Skin epidermis (tissue), 12 donors: ENCODE results near the gene TFCP2.

Experiments used
- H3K27ac ChIP-seq, 21 experiments: fragments of 200-600 bp; sonication (generic) in 11 of 21; one replicate each; pipeline ENCODE4 v1.5.0; 2020; ENCODE audit warnings: mild to moderate bottlenecking in 3 of 21, inconsistent platforms in 2 of 21, moderate library complexity in 2 of 21
- H3K4me3 ChIP-seq, 7 experiments: fragments of 200-600 bp; sonication (generic) in 2 of 7; one replicate each; pipeline ENCODE4 v1.5.0; 2020; ENCODE audit warnings: inconsistent platforms in 2 of 7, mild to moderate bottlenecking in 2 of 7, moderate library complexity in 1 of 7

Gene TFCP2

GRCh38 chr12:51198568-51199365 is 25.8 kb upstream of the TFCP2 start:
- Histone ChIP-seq H3K27ac (no peak overlapping the region), H3K4me3 (no peak overlapping the region)

- Histone ChIP-seq H3K27ac (no peak overlapping the region), H3K4me3 (no peak overlapping the region)
Observed at GRCh38 chr12:51197736-51198567, 25.0 kb upstream of the TFCP2 start.

GRCh38 chr12:51196547-51196946 is 23.6 kb upstream of the TFCP2 start:
- Histone ChIP-seq H3K4me3 (no peak overlapping the region), H3K27ac (no peak overlapping the region)

GRCh38 chr12:51195841-51196240 is 22.9 kb upstream of the TFCP2 start:
- Histone ChIP-seq H3K4me3 (no peak overlapping the region), H3K27ac (no peak overlapping the region)

GRCh38 chr12:51192284-51192671 is 19.3 kb upstream of the TFCP2 start:
- H3K27ac ChIP-seq, result no peak overlapping the region
- H3K4me3 ChIP-seq, result no peak overlapping the region

GRCh38 chr12:51191516-51192283 is 18.8 kb upstream of the TFCP2 start:
- Histone ChIP-seq H3K27ac (no peak overlapping the region), H3K4me3 (no peak overlapping the region)

- no peak overlapping the region for H3K27ac ChIP-seq
- no peak overlapping the region for H3K4me3 ChIP-seq
Observed at GRCh38 chr12:51190820-51191219, 17.9 kb upstream of the TFCP2 start.

GRCh38 chr12:51189790-51190355 is 16.9 kb upstream of the TFCP2 start:
- H3K27ac ChIP-seq, result no peak overlapping the region
- no peak overlapping the region for H3K4me3 ChIP-seq

GRCh38 chr12:51188359-51189051 is 15.6 kb upstream of the TFCP2 start:
- peak overlapping the region in 2 of 21 experiments; percentile 16 to 17 for H3K27ac ChIP-seq

GRCh38 chr12:51187370-51187987 is 14.5 kb upstream of the TFCP2 start:
- H3K27ac ChIP-seq, result no peak overlapping the region
- no peak overlapping the region for H3K4me3 ChIP-seq

More at GRCh38 chr12:51188359-51189051, 15.6 kb upstream of the TFCP2 start:
- no peak overlapping the region for H3K4me3 ChIP-seq

- Histone ChIP-seq H3K4me3 (no peak overlapping the region), H3K27ac (peak overlapping the region in 5 of 21 experiments; percentile 10 to 47 (median 14))
Observed at GRCh38 chr12:51186465-51187085, 13.6 kb upstream of the TFCP2 start.

GRCh38 chr12:51185171-51185717 is 12.3 kb upstream of the TFCP2 start:
- Histone ChIP-seq H3K27ac (no peak overlapping the region), H3K4me3 (no peak overlapping the region)

- Histone ChIP-seq H3K27ac (no peak overlapping the region), H3K4me3 (no peak overlapping the region)
Observed at GRCh38 chr12:51183816-51184215, 10.9 kb upstream of the TFCP2 start.

GRCh38 chr12:51183349-51183748 is 10.4 kb upstream of the TFCP2 start:
- no peak overlapping the region for H3K27ac ChIP-seq
- no peak overlapping the region for H3K4me3 ChIP-seq

- H3K27ac ChIP-seq, result no peak overlapping the region
- H3K4me3 ChIP-seq, result no peak overlapping the region
Observed at GRCh38 chr12:51181558-51181957, 8.6 kb upstream of the TFCP2 start.

GRCh38 chr12:51177897-51178296 is 5.0 kb upstream of the TFCP2 start:
- H3K4me3 ChIP-seq, result no peak overlapping the region
- no peak overlapping the region for H3K27ac ChIP-seq

GRCh38 chr12:51174501-51174900 is 1.6 kb upstream of the TFCP2 start:
- H3K4me3 ChIP-seq, result no peak overlapping the region
- H3K27ac ChIP-seq, result peak overlapping the region in 1 of 21 experiments; percentile 7

- peak overlapping the region; percentile 37 to 99 (median 96) for H3K27ac ChIP-seq
- peak overlapping the region; percentile 64 to 86 (median 73) for H3K4me3 ChIP-seq
Observed at GRCh38 chr12:51171884-51172514, 936 bp downstream of the TFCP2 start.
